Peyer's patch (tissue), 4 donors: ENCODE measurements around the gene DRAM1. TPM values are rescaled to one million over a fixed set of nuclear protein-coding genes. Genes with fewer than 3 reads are reported as not detected.
"Not testable (repeated sequence)": the region's sequence is repeated elsewhere in the genome, so short reads cannot be mapped to it uniquely, and the experiment has no call there.

Experiments
- DNase-seq, 3 donors: peaks; one replicate each; pipeline ENCODE4 v3.0.0-alpha.2; 2017 to 2019
- H3K27ac ChIP-seq, 4 donors: fragments of 200-600 bp; sonication (generic); one replicate each; pipeline ENCODE4 v1.5.1; 2016 to 2019
- H3K27me3 ChIP-seq, 2 donors: fragments of 200-600 bp; sonication (generic); one replicate each; pipeline ENCODE4 v1.5.1; 2019
- H3K36me3 ChIP-seq, 3 donors: fragments of 200-600 bp; sonication (generic); one replicate each; pipeline ENCODE4 v1.5.1; 2016 to 2019
- H3K4me1 ChIP-seq, 4 donors: fragments of 200-600 bp; sonication (generic); one replicate each; pipeline ENCODE4 v1.5.1; 2016 to 2019
- H3K4me3 ChIP-seq, 4 donors: fragments of 200-600 bp; sonication (generic); 1 replicate in 3 of 4; 2 replicates in 1 of 4; pipeline ENCODE4 v1.5.1; 2016 to 2019; ENCODE audit warnings: mild to moderate bottlenecking in 1 of 4
- H3K9me3 ChIP-seq, 4 donors: fragments of 200-600 bp; sonication (generic); one replicate each; pipeline ENCODE4 v1.5.1; 2016 to 2019; ENCODE audit warnings: mild to moderate bottlenecking in 1 of 4
- POLR2A ChIP-seq, 2 donors: fragments of 450-650 bp; IDR thresholded peaks; one replicate each; pipeline ENCODE4 v1.5.1; 2017; ENCODE audit warnings: antibody characterized with exemption in 2 of 2, mild to moderate bottlenecking in 2 of 2, moderate library complexity in 2 of 2
- total RNA-seq, 4 donors: library from RNA; depleted of rRNA; stranded (reverse); fragments of >200 nt; gene quantifications; one replicate each; pipeline ENCODE4 v1.1.0, GENCODE V29; 2016
- TF ChIP-seq, protein P1 (sequence below), 6 experiments: fragments of 450-650 bp in 4 of 6; fragments of 200-600 bp in 2 of 6; sonication (generic) in 1 of 6; IDR thresholded peaks; one replicate each; pipeline ENCODE4 v1.5.1; 2017 to 2019; ENCODE audit warnings: antibody characterized with exemption in 6 of 6, mild to moderate bottlenecking in 3 of 6, moderate library complexity in 1 of 6

DRAM1 gene
- total RNA-seq, 4 donors from 2014 or later = 3.2 to 7.4 (median 5.7) TPM

DNA sequence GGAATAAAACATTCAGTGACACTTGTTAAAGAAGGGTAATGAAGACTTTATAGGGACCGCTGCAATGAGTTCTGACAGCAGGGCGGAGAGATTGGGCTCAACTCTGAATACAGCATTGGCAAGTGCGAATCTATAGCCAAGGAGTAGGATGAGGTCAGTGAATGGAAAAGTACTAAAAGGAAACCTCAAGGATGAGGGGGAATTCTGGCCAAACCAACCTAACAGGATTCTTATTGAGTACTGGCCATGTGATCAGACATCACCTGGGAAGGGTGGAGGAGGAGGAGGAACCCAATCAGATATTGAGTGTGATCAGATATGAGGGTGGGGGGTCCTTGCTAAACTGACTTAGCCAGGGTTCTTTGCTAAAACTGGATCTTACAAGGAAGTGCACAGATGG, 31.0 kb downstream of the DRAM1 start:
- no peak for TF ChIP-seq POLR2A (IDR thresholded peaks at IDR 0.05)
- TF ChIP-seq, protein P1, sequence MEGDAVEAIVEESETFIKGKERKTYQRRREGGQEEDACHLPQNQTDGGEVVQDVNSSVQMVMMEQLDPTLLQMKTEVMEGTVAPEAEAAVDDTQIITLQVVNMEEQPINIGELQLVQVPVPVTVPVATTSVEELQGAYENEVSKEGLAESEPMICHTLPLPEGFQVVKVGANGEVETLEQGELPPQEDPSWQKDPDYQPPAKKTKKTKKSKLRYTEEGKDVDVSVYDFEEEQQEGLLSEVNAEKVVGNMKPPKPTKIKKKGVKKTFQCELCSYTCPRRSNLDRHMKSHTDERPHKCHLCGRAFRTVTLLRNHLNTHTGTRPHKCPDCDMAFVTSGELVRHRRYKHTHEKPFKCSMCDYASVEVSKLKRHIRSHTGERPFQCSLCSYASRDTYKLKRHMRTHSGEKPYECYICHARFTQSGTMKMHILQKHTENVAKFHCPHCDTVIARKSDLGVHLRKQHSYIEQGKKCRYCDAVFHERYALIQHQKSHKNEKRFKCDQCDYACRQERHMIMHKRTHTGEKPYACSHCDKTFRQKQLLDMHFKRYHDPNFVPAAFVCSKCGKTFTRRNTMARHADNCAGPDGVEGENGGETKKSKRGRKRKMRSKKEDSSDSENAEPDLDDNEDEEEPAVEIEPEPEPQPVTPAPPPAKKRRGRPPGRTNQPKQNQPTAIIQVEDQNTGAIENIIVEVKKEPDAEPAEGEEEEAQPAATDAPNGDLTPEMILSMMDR (IDR thresholded peaks at IDR 0.05) = no peak
- no peak for DNase-seq
- no peaks in the 10 kb centered on the region for H3K36me3 ChIP-seq
- no peaks in the 10 kb centered on the region for H3K9me3 ChIP-seq
- no peaks in the 10 kb centered on the region for H3K4me1 ChIP-seq
- H3K27ac ChIP-seq = no peak overlapping the region
- H3K27me3 ChIP-seq = no peaks in the 10 kb centered on the region
- no peak overlapping the region for H3K4me3 ChIP-seq

DNA sequence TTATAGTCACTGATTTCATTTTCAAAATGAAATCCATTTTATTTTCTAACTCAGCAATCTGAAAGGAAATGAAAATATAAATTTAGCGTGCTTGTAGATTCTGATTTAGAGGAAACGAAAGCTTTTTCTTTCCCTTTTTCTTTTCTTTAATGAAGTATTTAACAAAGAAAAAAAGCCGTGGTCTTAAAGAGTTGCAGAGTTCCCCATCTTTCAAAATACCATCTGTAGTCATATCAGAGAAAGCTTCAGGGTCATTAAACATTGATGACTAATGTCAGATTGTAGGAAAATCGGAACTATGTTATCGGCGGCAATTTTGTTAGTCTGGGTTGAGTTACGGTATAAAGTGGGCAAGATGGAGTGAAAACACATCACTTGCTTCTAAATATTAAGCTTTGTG, 32.3 kb downstream of the DRAM1 start:
- no peaks in the 10 kb centered on the region for H3K36me3 ChIP-seq
- no peak for TF ChIP-seq POLR2A (IDR thresholded peaks at IDR 0.05)
- TF ChIP-seq, protein P1 (IDR thresholded peaks at IDR 0.05) = no peak
- no peak for DNase-seq
- H3K27ac ChIP-seq = no peak overlapping the region
- H3K9me3 ChIP-seq = no peaks in the 10 kb centered on the region
- H3K4me1 ChIP-seq = no peaks in the 10 kb centered on the region
- peak overlapping the region in 1 of 4 donors; percentile 2 for H3K4me3 ChIP-seq
- no peaks in the 10 kb centered on the region for H3K27me3 ChIP-seq

DNA sequence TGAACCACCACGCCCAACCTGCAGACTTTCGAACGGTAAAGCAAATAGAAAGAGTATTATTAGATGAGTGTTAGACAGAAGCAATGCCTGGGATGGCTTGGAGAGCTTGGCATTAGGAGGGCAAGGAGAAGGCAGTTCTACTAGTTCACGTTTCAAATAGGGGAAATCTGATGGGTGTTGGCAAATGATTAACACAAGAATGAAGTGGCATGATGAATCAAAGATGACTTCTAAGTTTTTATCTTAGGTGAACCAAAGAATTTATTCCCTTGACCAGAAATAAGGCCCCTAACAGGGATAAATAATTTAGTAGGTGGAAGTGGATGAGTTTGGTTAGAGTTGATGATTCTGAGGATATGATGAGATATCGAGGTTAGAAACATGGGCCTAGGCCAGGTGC, 38.5 kb downstream of the DRAM1 start:
- no peak for TF ChIP-seq POLR2A (IDR thresholded peaks at IDR 0.05)
- TF ChIP-seq, protein P1 (IDR thresholded peaks at IDR 0.05) = no peak
- no peaks in the 10 kb centered on the region for H3K4me1 ChIP-seq
- H3K36me3 ChIP-seq = no peaks in the 10 kb centered on the region
- no peak overlapping the region for H3K27ac ChIP-seq
- DNase-seq = no peak
- H3K9me3 ChIP-seq = no peaks in the 10 kb centered on the region
- no peak overlapping the region for H3K4me3 ChIP-seq
- no peaks in the 10 kb centered on the region for H3K27me3 ChIP-seq

DNA sequence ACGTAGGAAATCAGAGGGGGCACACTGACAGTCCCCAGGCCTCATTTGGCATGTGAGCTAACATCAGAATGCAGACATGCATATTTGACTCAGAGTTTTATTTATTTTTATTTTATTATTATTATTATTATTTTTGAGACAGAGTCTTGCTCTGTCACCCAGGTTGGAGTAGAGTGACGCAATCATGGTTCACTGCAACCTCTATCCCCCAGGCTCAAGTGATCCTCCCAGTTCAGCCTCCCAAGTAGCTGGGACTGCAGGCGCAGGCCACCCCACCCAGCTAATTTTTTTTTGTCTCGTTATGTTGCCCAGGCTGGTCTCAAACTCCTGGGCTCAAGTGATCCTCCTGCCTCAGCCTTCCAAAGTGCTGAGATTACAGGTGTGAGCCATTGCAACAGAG, 41.4 kb downstream of the DRAM1 start:
- not testable (repeated sequence) for H3K36me3 ChIP-seq, H3K27ac ChIP-seq, H3K4me3 ChIP-seq, H3K27me3 ChIP-seq, H3K4me1 ChIP-seq, H3K9me3 ChIP-seq, DNase-seq

DNA sequence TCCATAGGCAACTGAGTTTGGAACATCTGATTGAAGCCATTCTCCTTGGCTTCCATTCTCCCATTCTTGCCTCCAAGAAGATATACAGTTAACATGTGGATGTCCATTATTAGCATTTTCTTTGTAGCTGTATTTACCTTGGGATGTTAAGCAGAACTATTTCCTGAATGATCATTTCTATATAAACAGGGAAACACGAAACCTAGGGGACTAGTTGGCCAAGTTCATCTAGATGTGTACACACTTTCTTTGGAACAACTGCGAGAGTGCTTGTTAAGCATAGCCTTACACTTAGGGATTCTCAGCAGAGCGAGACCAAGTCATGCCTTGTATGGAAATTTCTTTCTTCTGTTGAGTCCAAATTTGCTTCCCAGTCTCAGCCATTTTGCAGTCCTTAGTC, 42.1 kb downstream of the DRAM1 start:
- Histone ChIP-seq H3K27ac (no peak overlapping the region), H3K4me3 (no peak overlapping the region), H3K36me3 (no peaks in the 10 kb centered on the region), H3K4me1 (no peaks in the 10 kb centered on the region), H3K9me3 (no peaks in the 10 kb centered on the region), H3K27me3 (no peaks in the 10 kb centered on the region)
- no peak for DNase-seq
- no peak for TF ChIP-seq POLR2A (IDR thresholded peaks at IDR 0.05)
- TF ChIP-seq, protein P1 (IDR thresholded peaks at IDR 0.05) = no peak

DNA sequence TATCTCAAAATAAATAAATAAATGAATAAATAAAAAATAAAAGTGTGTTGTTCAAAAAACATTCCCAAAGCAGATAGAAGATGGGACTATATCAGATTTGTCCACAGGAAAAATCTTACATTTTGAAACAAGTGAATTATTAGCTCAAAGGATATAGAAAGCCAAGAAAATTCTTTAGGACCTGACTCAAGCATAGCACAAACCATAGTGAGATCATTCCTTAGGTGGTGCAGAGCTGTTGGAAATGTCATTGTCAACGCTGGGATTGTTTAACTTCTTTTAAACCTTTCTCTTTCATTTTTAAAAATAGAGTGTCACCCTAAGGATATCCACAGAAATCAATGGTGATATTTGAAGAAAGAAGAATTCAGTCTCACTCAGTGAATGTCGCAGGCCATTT, 43.5 kb downstream of the DRAM1 start:
- DNase-seq = no peak
- TF ChIP-seq, protein P1 (IDR thresholded peaks at IDR 0.05) = no peak
- no peak for TF ChIP-seq POLR2A (IDR thresholded peaks at IDR 0.05)
- no peaks in the 10 kb centered on the region for H3K4me1 ChIP-seq
- no peak overlapping the region for H3K27ac ChIP-seq
- no peaks in the 10 kb centered on the region for H3K36me3 ChIP-seq
- H3K4me3 ChIP-seq = no peak overlapping the region
- no peaks in the 10 kb centered on the region for H3K9me3 ChIP-seq
- H3K27me3 ChIP-seq = no peaks in the 10 kb centered on the region
